Measurements from ENCODE around the gene QPCTL. TPM values are rescaled to one million over a fixed set of nuclear protein-coding genes. Genes with fewer than 3 reads are reported as not detected.

The QPCTL gene
- total and polyA plus RNA-seq, 2 of the 4 experiments (the other 2 are of a cell fraction) = 6.6 to 11.5 TPM

- Histone ChIP-seq H2AK9ac (replicated peaks; ENCODE audit: low read depth, low read length, poor library complexity) (peak within 1 kb of the TSS; percentile 95), H2BK15ac (ENCODE audit: low read depth, low read length) (peak within 1 kb of the TSS; percentile 11; the same call in 2 of the 3 replicates), H2BK5ac (ENCODE audit: low read depth, low read length, poor library complexity, severe bottlenecking) (peak within 1 kb of the TSS; percentile 26), H3K4me2 (ENCODE audit: low read depth, low read length) (peak within 1 kb of the TSS; percentile 90), H4K20me1 (ENCODE audit: insufficient read depth, low read length) (peaks cover 2% of the 10 kb centered on the region; the same call in 1 of the 2 replicates), H3K9ac (ENCODE audit: low read depth, low read length) (peak within 1 kb of the TSS; percentile 92), H3K79me1 (ENCODE audit: low read depth in 1 of 2, low read length in 2 of 2) (peaks cover 26 to 46% of the 10 kb centered on the region in 2 experiments), H4K5ac (ENCODE audit: low read depth, low read length) (peak within 1 kb of the TSS; percentile 80), H3K9me1 (ENCODE audit: insufficient read depth, low read length) (peaks cover 3% of the 10 kb centered on the region), H3K14ac (replicated peaks; ENCODE audit: low read depth, low read length) (peak within 1 kb of the TSS; percentile 67), H3K27ac (ENCODE audit: insufficient read depth, low read length) (peak within 1 kb of the TSS; percentile 50), H3K27me3 (ENCODE audit: control insufficient read depth, insufficient read depth, low read length) (no peaks in the 10 kb centered on the region), H3K36me3 (ENCODE audit: control insufficient read depth, insufficient read depth, low read length) (no peaks in the 10 kb centered on the region), H2BK20ac (ENCODE audit: low read depth, low read length) (no peak within 1 kb of the TSS), H4K8ac (ENCODE audit: low read depth in 2 of 2, low read length in 2 of 2) (peak within 1 kb of the TSS; percentile 95 to 96), H3K23ac (ENCODE audit: low read depth, low read length) (peak within 1 kb of the TSS; percentile 86), H2AK5ac (ENCODE audit: low read depth, low read length) (peak within 1 kb of the TSS; percentile 96), H3K4me1 (ENCODE audit: control insufficient read depth, insufficient read depth, low read length) (peaks cover 3% of the 10 kb centered on the region; the same call in 1 of the 2 replicates), H3K18ac (ENCODE audit: low read depth, low read length) (no peak within 1 kb of the TSS), H3K4ac (ENCODE audit: low read depth, low read length) (peak within 1 kb of the TSS; percentile 70), H2AFZ (replicated peaks; ENCODE audit: low read length, poor library complexity) (peak within 1 kb of the TSS; percentile 86), H2BK120ac (ENCODE audit: low read depth, low read length) (peak within 1 kb of the TSS; percentile 31; the same call in 1 of the 2 replicates), H3K9me3 (ENCODE audit: control insufficient read depth, insufficient read depth, low read length) (no peaks in the 10 kb centered on the region), H4K91ac (ENCODE audit: insufficient read depth, low read depth, low read length) (peak within 1 kb of the TSS; percentile 37), H3K56ac (ENCODE audit: extremely low read depth, insufficient read depth, low read length) (peak within 1 kb of the TSS; percentile 61), H3K4me3 (ENCODE audit: insufficient read depth, low read depth, low read length) (peak within 1 kb of the TSS; percentile 89)
- CTCF ChIA-PET = interaction anchor here (0.7 to 1.2 kb wide), 2 partner anchors 39 to 125 kb away, joined by 3 read pairs; no protein-coding TSS in a partner anchor
- in situ Hi-C loops (cut with MboI; ENCODE audit: low sequenced_read_pairs) = no loop called here
- dilution Hi-C loops (cut with HindIII; ENCODE audit: low sequenced_read_pairs, unreplicated experiment) = no loop called here
- ATAC-seq (ENCODE audit: low read depth) (peak; percentile 99), DNase-seq (peak; percentile 98)
- intact Hi-C loops (cut with micrococcal nuclease) = loop anchor here (2.0 kb wide), 1 partner anchor 36 kb away; no protein-coding TSS in a partner anchor
- no peak for TF ChIP-seq CEBPB (IDR thresholded peaks at IDR 0.05; ENCODE audit: low read depth, low read length)
- TF ChIP-seq BHLHE40 (IDR thresholded peaks at IDR 0.05; ENCODE audit: low read depth, low read length) = no peak
- peak; percentile 26; the same call in 1 of the 2 replicates for TF ChIP-seq MXI1 (IDR thresholded peaks at IDR 0.05; ENCODE audit: borderline replicate concordance, low read depth, low read length)
- TF ChIP-seq POLR2A (IDR thresholded peaks at IDR 0.05; ENCODE audit: low read depth, low read length) = peak; percentile 65; the same call in 1 of the 2 replicates
- peak; percentile 89; the same call in 1 of the 2 replicates for TF ChIP-seq MAZ (IDR thresholded peaks at IDR 0.05; ENCODE audit: borderline replicate concordance, low read depth, low read length)
- peak; percentile 35 for TF ChIP-seq CTCF (conservative IDR thresholded peaks at IDR 0.05; ENCODE audit: low read depth, low read length)
- TF ChIP-seq MAFK (IDR thresholded peaks at IDR 0.05; ENCODE audit: low read depth, low read length) = no peak
- no peak for TF ChIP-seq RCOR1 (IDR thresholded peaks at IDR 0.05; ENCODE audit: insufficient replicate concordance, low read length)
- TF ChIP-seq RAD21 (IDR thresholded peaks at IDR 0.05; ENCODE audit: low read length) = peak; percentile 8; the same call in 1 of the 2 replicates
- no TSS peak for BruUV-seq (replicated peaks)
- 1% methylated on average over 28 of the region's 48 CpGs; no CpG with 5 or more reads in 1 of the 2 experiments for WGBS, 2 experiments (ENCODE audit: extremely low coverage in 2 of 2, insufficient read length in 1 of 2)
- POLR2A ChIA-PET (ENCODE audit: unreplicated experiment) = interaction anchor here (0.6 to 1.3 kb wide), 3 partner anchors 13 to 617 kb away, joined by 5 to 20 read pairs (median 5); no protein-coding TSS in a partner anchor
Measured at GRCh38 chr19:45730368-45731288, 38.2 kb downstream of the QPCTL start, which contains the start of gene FBXO46. Gene FBXO46 (minus strand): TSS chr19:45730896. CDS start chr19:45713495, 17,401 bp downstream.

All from IMR-90 (cell line).